CD4-positive, alpha-beta T cell treated with Interferon gamma for 1 hour (primary cell): Measurements from ENCODE around the gene RBL2.

Experiments used
- DNase-seq: peaks from one replicate; pipeline ENCODE4 v3.0.0-alpha.2; 2020

The RBL2 gene

DNA sequence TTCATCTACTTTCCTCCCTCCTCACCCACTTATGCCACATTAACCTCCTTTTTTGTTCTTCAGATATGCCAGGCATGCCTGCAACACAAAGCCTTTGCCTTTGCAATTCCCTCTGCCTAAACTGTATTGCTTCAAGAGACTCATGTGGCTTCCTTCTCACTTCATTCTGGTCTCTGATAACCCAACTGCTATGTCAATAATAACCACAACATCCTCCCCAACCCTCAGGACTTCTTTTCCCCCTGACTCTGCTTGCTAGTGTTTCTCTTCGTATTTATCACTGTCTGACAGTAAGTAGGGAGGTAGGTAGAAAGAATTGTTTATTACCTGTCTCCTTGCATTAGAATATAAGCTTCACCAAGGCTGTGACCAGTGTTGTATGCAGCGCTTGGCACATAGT is 22.4 kb downstream of the RBL2 start:
- peak; percentile 9 for DNase-seq

DNA sequence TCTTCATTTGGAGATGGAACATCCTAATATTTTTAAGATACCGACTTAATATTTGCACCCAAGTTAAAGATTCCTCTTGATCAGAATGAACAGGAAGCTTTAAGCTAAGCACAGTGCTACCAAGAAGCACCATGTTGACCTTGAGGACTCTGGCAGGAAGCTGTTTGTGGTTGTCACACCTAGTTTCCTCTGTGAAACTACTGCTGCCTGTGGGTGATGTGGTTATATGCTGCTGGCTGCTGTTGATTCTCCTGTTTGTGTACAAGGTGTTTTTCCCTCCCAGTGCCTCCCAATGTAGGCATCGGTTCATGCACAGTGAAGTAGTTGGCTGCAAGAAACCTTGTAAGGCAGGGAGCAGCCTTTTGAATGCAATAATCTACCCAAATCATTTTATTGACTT is 23.4 kb downstream of the RBL2 start:
- DNase-seq, result peak; percentile 79

DNA sequence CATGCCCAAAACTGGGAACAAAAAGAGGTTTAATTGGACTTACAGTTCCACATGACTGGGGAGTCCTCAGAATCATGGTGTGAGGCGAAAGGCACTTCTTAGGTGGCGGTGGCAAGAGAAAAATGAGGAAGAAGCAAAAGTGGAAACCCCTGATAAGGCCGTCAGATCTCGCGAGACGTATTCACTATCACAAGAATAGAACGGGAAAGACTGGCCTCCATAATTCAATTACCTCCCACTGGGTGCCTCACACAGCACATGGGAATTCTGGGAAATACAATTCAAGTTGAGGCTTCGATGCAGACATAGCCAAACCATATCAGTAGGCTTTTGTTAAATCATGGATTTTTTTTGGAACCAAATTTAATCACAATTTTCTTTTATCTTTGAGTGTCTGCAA is 24.4 kb downstream of the RBL2 start:
- no peak for DNase-seq

DNA sequence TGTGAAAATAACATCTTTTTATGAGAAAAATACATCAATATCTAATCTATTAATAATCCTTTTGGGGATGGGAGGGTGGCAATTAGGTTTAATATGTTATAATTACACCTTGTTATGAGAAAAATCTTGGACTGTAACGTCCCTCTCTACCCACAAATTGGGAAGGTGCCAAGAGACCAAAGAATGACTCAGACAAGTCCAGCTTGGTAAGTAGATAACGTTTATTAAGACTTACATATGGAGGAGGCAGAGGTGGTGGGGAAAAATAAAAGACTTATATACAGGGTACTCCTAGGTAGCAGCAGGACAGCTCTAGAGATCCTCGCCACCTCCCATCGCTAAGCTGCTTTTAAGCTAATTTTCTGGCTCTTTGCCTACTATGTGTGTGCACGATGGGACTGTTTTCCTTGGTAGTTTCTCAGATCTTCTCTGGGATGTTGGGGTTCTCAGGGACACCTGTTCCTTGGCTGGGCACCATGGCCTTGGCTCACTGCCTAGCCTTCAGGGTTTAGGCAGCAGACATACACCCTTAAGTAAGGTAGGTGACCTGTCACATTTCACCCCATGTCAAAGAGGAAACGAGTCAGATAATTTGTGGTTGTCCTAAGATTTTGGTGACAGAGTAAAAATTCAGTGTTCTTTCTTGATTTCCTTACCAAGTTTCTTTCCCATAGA is 31.5 kb downstream of the RBL2 start:
- no peak for DNase-seq

DNA sequence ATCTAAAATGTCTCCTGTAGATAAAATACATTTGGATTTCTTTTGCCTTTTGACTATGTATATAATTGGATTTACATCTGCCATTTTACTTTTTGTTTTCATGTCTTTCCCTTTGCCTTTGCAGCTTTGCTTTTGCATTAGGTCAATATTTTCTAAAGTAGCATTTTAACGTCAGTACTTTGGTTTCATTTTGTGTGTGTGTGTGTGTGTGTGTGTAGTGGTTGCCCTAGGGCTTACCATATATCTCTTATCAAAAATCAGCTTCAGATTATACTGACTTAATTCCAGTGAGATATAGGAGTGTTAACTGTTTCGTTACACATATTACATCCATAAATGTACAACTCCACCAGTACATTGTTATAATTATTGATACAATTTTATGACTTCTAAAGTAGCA is 42.6 kb downstream of the RBL2 start:
- DNase-seq, result no peak

DNA sequence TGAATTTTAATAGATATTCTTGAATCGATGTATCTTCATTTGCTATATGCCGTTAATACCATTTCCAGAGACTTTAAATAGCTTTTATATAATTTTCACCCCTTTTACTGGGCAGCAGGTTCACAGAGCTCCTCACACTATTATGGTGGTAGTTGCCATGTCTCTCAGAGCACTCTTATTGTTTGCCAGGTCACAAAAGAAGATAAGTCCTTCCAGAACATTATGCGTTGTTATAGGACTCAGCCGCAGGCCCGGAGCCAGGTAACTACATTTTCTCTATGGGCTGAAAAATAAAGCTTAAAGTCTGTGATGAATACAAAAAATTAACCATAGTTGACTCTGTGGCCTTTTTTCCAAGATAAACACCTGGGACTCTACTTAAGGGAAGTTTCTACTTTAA is 44.7 kb downstream of the RBL2 start:
- DNase-seq, result no peak

DNA sequence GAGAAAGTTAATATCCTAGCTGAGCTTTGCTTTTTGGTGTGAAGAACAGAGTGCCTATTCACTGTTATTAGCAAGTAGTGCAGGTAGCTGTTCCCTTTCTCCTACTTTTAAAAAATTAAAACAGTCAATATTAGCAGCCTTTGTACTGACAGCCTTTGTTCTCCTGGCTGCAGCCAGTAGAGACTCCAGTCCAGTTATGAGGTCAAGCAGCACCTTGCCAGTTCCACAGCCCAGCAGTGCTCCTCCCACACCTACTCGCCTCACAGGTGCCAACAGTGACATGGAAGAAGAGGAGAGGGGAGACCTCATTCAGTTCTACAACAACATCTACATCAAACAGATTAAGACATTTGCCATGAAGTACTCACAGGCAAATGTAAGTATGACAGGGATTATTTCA is 46.1 kb downstream of the RBL2 start:
- DNase-seq, result no peak

DNA sequence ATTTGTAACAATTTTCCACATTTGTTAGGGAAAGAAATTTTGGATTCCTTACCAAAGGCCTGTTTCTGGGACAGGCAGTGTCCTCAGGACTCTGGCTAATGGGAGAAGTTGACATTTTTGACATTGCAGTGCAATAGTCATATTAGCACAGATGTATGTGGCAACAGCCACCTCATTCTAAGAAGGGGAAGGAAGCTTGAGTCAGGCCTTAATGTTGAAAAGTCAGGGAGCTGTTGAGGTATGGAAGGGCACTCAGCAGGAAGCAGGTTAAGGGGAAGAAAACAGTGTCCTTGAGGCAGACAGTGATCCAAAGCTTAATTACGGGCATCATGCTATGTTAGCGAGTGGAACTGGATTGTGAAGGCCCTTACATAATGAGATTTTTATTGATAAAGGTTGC is 47.9 kb downstream of the RBL2 start:
- peak; percentile 4 for DNase-seq

DNA sequence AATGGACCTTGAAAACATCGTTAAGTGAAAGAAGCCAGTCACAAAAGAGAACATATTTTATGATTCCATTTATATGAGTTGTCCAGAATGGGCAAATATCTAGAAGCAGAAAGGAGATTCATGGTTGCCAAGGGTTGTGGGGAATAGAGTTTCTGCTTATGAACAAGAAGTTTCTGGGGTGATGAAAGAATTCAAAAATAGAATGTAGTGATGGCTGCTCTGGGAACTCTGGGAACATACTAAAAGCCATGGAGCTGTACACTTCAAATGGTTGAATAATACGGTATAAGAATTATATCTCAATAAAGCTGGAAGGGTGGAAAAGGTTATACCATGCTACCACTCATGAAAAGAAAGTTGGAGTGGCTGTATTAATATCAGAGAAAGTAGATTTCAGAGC is 50.3 kb downstream of the RBL2 start:
- no peak for DNase-seq

DNA sequence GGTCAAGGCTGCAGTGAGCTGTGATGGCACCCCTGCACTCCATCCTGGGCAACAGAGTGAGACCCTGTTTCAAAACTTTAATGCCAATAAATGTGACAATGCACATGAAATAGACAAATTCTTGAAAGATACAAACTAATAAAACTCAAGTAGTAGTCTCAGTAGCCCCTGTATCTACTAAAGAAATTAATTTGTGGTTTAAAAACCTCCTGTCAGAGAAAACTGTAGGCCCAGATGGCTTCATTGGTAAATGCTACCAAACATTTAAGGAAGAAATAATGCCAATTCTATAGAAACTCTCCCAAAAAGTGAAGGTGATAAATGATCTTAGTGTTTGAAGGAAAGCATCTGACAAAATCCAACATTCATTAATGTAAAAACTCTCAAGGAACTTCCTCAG is 52.0 kb downstream of the RBL2 start:
- DNase-seq, result no peak

DNA sequence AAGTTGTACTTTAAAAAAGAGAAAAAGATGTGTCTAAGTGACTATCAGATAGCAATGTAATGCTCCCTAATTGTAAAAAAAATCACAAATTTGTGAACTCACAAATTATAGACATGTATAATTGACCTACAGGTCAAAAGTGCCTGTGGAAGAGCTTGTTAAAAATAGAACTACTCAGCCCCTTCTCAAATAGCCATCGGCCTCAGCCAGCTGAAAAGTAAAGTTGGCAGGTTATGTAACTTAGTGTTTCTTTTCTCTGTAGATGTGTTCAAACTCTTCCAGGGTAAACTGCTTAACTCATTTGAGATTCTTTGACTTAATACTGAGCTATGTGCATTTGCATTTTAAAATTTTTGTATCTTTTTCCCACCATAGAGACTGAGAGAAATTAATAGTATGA is 55.5 kb downstream of the RBL2 start:
- DNase-seq, result no peak

DNA sequence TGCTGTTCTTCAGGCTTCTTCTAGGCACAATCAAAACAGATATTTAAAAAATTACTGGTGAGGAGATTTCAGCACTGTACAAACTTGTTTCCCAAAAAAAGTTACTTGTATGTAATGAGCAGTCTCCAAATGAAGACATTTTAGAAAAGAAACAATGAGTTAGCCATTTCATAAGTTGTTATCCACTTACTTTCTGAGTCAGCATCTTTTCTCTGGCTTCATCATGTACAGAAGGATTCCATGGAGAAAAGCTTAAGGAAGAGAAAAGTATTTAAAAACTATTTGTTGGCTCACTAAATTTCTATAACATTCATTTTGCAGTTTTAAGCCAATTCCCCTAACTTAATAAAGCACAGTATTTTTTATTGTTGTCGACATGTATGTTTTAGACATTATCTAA is 58.2 kb downstream of the RBL2 start:
- no peak for DNase-seq

DNA sequence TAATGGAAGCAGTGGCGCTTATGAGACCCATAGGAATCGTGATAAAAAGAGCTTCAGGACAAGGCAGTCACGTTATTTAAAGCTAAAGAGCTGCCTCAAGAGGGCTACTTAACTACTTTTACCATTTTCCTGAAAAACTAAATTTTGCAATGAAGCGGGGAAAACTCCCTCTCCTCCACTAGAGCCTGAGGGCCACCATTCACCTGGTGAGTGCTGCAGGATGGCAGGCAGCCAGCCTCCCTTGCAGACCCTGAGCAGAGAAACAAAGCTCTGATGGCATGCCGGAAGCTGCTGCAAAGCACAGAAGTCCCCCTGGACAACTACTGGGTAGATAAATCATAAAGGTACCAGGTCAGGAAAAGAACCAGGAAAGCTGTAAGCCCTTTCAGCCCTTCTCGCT is 60.4 kb downstream of the RBL2 start:
- DNase-seq, result no peak

DNA sequence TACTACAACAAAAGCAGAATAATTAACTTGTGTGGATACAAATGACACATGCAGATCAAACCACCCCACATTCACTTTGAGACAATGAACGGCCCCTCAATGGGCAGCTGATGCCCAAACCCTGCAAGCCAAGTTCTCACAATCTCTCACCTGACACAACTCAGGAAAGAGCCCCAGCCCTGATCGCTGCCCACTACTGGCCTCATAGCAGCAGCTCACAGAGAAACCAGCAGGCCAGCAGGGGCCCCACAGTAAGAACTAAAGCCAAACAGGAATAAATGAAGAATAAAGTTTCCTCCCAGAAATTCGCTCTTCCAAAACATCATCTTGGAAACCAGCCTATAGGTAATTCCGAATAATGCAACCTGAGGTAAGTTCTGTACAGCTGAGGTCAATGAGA is 61.1 kb downstream of the RBL2 start:
- DNase-seq, result no peak

DNA sequence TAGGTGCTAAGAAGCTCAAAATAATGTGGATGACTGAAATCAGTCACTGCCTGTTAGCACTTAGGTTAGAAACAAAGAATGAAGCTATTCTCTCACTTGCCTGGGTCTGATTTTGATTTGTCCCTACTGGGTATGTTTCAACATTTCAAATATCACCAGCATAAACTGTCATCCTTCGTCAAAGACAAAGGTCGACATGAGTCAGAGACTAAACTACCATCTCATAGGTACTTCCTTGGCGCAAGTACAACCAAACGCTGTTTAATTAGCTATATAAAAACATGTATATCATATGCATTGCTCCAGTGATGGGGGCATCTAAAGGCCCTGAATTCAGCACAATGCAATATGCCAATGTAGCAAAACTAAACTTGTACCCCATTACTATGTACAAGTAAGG is 64.7 kb downstream of the RBL2 start:
- DNase-seq, result no peak

DNA sequence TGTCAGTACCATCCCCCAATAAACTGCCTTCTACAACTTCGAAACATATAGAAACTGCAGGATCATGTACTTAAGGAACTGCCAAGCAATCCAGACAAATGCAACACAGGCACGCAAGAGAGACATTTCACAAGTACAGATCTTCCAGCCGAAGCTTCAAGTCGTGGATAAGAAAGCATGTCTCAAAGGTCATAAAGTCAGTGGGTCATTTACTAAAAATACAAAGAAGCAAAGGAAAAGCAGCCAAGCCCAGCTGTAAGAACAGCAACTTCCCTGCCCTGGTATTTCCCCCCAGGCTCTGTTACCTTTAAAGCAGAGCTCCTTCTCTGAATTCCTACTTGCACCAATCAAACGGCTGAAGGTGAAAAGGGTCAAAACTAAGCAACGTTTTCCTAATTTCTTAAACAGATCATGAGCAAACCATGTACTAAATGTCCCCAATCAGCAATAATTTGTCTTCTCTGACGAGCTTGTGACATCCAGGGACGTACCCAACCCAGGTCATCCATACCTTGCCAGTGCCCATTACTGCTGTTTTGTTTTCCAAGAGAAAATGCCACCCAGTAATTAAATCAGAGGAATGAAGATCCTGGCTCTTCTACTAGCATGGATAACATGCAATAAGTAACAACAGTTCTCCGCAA is 67.1 kb downstream of the RBL2 start:
- DNase-seq, result no peak

DNA sequence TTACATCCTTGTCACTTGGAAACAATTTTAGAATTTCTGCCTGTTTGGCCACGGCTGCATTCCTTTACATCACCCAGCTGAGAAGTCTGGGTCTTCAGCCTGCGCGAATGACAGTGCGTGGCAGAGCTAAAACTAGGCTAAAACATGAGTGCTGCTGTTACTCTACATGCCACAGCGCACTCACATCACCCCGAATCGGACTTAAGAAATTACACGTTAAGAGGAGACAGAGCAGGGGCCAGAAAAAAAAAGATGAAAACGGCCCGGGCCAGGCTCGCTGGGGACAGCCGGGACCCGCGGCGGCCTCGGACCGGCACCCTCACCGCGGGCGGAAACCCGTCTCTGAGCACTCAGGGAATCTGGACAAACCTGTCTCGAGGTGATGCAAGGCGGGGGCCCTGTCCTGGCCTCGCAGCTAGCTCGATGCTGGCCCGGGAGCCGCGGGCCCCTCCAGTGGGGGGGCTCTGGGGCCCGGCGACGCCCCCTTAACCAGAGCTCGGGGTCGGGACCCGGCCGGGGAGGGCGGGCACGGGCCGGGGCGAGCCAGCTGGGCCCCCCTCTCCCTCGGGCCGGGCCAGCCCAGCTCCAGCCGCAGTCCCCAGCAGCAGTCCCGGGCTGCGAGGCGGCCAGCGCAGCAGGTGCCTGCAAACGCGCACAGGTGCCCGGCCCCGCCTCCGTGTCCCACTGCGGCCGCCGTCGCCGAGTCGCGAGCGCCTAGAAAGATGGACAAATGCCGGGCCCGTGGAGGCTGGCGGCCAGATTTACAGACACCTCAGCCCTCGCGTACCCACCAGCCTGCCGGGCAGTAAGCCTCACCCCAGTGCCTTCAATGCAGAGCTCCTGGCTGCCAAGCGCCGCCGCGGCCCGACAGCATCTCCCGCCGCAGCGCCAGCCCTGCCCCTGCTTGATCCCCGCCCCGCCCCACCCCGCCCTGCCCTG is 68.3 kb downstream of the RBL2 start, which contains the start of gene AKTIP:
Gene AKTIP, minus strand, starts transcription at position 879 of the 939 bp plus-strand sequence. CDS start 2,950 bp downstream, outside the sequence.
- no peak for DNase-seq

DNA sequence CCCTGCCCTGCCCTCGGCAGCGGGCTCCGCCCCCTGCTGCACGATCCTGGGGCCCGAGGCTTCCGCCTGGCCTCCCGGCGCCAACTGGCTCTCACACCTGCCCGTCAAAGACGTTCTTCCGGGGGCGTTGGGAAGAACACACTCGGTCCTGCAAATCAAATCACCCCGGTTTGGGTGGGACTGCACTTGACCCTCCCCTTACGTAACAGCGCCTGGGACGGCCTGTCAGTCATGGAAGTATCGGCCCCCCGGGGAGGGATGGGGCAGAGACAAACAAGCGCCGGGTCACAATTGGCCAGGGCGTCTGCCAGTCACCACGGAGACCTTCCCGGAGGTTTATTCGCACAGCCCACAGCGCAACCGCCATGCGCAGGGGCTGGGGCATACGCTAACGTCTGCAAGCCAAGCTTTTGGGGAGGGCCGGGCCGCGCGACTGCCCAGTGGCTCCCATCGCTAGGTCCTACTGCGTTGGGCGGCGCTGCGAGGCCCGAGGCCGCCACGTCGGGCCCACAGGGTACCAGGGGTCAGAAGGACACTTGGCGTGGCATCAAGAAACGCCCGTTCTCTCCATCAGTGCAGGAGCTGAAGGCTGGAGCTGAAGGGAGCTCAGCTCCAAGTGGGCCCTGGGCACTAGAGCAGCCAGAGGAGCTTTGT is 69.1 kb downstream of the RBL2 start:
- peak; percentile 100 for DNase-seq

DNA sequence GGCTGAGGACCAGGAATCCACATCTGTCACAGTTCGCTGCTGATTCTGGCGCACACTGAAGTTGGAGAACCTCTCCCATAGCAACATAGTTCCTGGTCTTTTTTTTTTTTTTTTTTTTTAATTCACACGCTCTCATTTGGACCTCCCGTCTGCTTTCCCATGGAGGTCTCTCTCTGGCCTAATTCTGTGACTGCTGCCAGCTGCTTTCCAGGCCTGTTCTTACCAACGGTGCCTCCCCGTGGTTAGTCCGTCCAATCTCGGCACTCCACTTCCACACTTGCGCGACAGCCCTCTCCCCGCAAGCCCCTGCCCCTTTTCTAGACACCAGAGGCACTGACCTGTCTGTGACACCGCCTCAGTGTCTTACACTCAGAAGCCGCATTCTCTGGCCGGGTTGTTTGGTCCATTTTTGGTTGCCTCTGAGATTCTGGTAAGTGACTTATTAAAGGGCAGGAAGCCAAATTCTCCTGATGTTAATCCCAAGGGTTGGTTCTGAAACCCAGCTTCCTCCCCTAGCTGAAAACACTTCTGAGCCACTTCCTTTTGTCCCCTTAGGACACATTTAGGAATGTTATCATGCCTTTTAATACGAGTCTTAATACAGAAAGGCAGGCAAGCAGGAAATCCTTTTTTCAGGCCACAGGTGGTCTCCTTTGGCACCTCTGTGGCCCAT is 69.9 kb downstream of the RBL2 start:
- peak; percentile 36 for DNase-seq

DNA sequence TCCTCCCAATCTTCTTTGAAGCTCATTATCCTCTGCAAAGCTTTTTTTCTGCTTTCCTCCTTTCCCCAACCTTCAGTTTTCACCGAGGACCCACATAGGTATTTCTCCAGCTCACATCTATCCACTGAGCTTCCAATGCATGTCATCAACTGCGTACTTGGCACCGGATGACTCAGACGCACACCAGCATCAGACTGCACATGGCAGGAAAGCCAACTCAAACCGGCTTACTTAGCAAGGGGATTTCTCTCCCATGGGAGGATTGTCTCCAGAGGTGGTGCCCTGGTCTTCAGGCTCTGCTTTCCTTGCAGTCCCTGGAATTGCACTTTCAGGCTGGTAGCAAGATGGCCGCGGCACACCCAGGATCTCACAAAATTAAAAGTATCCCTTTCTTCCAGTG is 70.4 kb downstream of the RBL2 start:
- no peak for DNase-seq

DNA sequence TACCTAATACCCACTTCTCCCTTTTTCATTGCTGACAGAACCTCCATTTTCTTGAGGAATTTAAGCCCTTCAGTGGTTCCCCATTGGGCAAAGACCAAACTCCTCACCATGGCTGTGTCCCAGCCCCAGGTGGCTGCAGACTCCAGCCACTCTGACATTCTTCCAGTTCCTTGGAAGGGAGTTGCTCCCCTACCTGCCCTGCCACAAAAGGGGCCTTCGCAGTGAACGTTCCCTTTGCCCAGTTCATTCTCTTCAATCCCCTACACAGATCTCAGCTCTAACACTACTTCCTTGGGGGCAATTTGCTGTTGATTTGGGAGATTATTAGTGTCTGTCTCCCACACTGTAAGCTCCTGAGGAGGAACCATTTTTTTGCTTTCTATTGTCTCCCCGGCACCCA is 72.0 kb downstream of the RBL2 start:
- DNase-seq, result no peak

DNA sequence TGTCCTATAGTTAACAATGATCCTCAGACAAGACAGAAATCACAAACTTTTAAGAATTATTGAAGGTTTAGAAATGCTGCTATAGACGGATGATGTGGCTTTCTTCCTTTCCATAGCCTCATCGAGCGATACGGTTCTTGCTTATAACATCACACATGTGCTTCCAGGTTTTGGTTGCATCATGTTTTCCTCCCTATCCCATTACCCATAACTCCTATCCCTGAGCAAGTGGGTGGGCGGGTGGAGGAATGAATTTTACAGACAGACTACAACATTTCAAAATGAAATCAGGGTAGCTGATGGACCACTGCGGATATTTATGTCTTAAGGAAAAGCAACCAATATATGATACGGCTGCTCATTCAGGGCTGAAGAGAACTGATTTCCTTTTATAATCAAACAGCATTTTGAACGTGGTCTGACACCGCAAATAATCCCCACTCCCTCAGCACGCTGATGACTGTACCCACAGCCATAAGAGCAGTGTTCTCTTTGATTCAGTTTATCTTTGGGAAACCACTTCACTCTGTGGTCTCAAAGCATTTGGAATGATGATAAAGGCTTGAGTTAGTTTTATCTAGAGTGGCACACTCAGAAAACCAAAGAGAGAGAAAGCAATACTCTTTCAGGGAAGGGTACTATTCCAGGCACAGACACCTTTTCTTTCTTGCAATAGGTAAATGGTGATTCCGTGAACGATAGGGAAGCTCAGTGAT is 73.4 kb downstream of the RBL2 start:
- no peak for DNase-seq
